Erythroblast (primary cell): ENCODE results near the gene AFDN.
A peak's percentile ranks its signal among the peaks of the same experiment; 100 is the strongest.

Experiments used
- DNase-seq, 2 experiments: peaks; one replicate each; lab custom pipeline; 2025; lab: John Stamatoyannopoulos, UW
- GATA1 ChIP-seq: IDR thresholded peaks from 2 replicates; pipeline ENCODE4 v1.6.1; 2011; ENCODE audit warnings: low read depth, mild to moderate bottlenecking, control low read depth, low read length, moderate library complexity
- POLR2A ChIP-seq: IDR thresholded peaks from 2 replicates; pipeline ENCODE4 v1.6.1; 2011; ENCODE audit warnings: mild to moderate bottlenecking, low read length

The AFDN gene

GRCh38 chr6:167877994-167878779 lies 51.5 kb downstream of the AFDN start:
- no peak for DNase-seq
- TF ChIP-seq GATA1 (no peak), POLR2A (no peak)

GRCh38 chr6:167879612-167880011 lies 52.9 kb downstream of the AFDN start:
- TF ChIP-seq POLR2A, result no peak
- TF ChIP-seq GATA1, result no peak
- DNase-seq, result no peak

- no peak for DNase-seq
- TF ChIP-seq GATA1 (no peak), POLR2A (no peak)
Observed at GRCh38 chr6:167881327-167881726, 54.6 kb downstream of the AFDN start.

GRCh38 chr6:167882244-167882643 lies 55.5 kb downstream of the AFDN start:
- TF ChIP-seq GATA1, result no peak
- no peak for TF ChIP-seq POLR2A
- DNase-seq, result no peak

GRCh38 chr6:167888098-167888497 lies 61.4 kb downstream of the AFDN start:
- DNase-seq, result no peak
- TF ChIP-seq GATA1, result no peak
- TF ChIP-seq POLR2A, result no peak

GRCh38 chr6:167892835-167893815 lies 66.4 kb downstream of the AFDN start:
- no peak for DNase-seq
- TF ChIP-seq GATA1 (no peak), POLR2A (no peak)

GRCh38 chr6:167894965-167895364 lies 68.3 kb downstream of the AFDN start:
- DNase-seq, result no peak
- no peak for TF ChIP-seq POLR2A
- TF ChIP-seq GATA1, result no peak

GRCh38 chr6:167896648-167897047 lies 69.9 kb downstream of the AFDN start:
- DNase-seq, result no peak
- TF ChIP-seq GATA1 (no peak), POLR2A (no peak)

GRCh38 chr6:167898673-167899311 lies 72.1 kb downstream of the AFDN start:
- TF ChIP-seq GATA1, result no peak
- DNase-seq, result peak; percentile 10 to 29

- TF ChIP-seq GATA1, result no peak
- TF ChIP-seq POLR2A, result no peak
- DNase-seq, result no peak
Observed at GRCh38 chr6:167904791-167905190, 78.1 kb downstream of the AFDN start.

- TF ChIP-seq GATA1 (no peak), POLR2A (no peak)
- DNase-seq, result no peak
Observed at GRCh38 chr6:167906899-167907298, 80.2 kb downstream of the AFDN start.

GRCh38 chr6:167907837-167908681 lies 81.3 kb downstream of the AFDN start:
- peak in 1 of 2 experiments; percentile 20 for DNase-seq
- TF ChIP-seq POLR2A, result no peak
- no peak for TF ChIP-seq GATA1

- no peak for DNase-seq
- TF ChIP-seq GATA1, result no peak
- TF ChIP-seq POLR2A, result no peak
Observed at GRCh38 chr6:167910007-167910406, 83.3 kb downstream of the AFDN start.

- no peak for TF ChIP-seq GATA1
- no peak for TF ChIP-seq POLR2A
- no peak for DNase-seq
Observed at GRCh38 chr6:167910652-167911051, 83.9 kb downstream of the AFDN start.
